ENCODE results near the gene MRPS6.

Gene MRPS6

GRCh38 chr21:34180407-34180806 lies 107.0 kb downstream of the MRPS6 start:
- DNase-seq (ENCODE audit: low spot score) = no peak

- no peak for DNase-seq (ENCODE audit: low spot score)
Observed at GRCh38 chr21:34180826-34181359, 107.5 kb downstream of the MRPS6 start.

GRCh38 chr21:34181431-34182039 lies 108.2 kb downstream of the MRPS6 start:
- no peak for DNase-seq (ENCODE audit: low spot score)

- no peak for DNase-seq (ENCODE audit: low spot score)
Observed at GRCh38 chr21:34182436-34182835, 109.1 kb downstream of the MRPS6 start.

GRCh38 chr21:34183331-34183928 lies 110.1 kb downstream of the MRPS6 start:
- no peak for DNase-seq (ENCODE audit: low spot score)

- no peak for DNase-seq (ENCODE audit: low spot score)
Observed at GRCh38 chr21:34184232-34184631, 110.9 kb downstream of the MRPS6 start.

- no peak for DNase-seq (ENCODE audit: low spot score)
Observed at GRCh38 chr21:34185026-34185750, 111.8 kb downstream of the MRPS6 start.

- DNase-seq (ENCODE audit: low spot score) = no peak
Observed at GRCh38 chr21:34186109-34186719, 112.8 kb downstream of the MRPS6 start.

GRCh38 chr21:34187935-34188334 lies 114.6 kb downstream of the MRPS6 start:
- no peak for DNase-seq (ENCODE audit: low spot score)

GRCh38 chr21:34189506-34189905 lies 116.1 kb downstream of the MRPS6 start:
- no peak for DNase-seq (ENCODE audit: low spot score)

GRCh38 chr21:34190576-34191321 lies 117.4 kb downstream of the MRPS6 start:
- DNase-seq (ENCODE audit: low spot score) = no peak

GRCh38 chr21:34191876-34192275 lies 118.5 kb downstream of the MRPS6 start:
- DNase-seq (ENCODE audit: low spot score) = no peak
